Gastrocnemius medialis (tissue), 4 donors: Measurements from ENCODE around the gene PDZD7.

ENCODE experiments used
- POLR2A ChIP-seq, 2 donors: fragments of 450-650 bp; IDR thresholded peaks; one replicate each; pipeline ENCODE4 v1.6.1; 2017; ENCODE audit warnings: antibody characterized with exemption in 2 of 2, mild to moderate bottlenecking in 2 of 2, moderate library complexity in 2 of 2
- TF ChIP-seq, protein P1 (sequence below), 5 experiments: fragments of 450-650 bp in 3 of 5; fragments of 200-600 bp in 2 of 5; sonication (generic) in 2 of 5; IDR thresholded peaks in 4 of 5; conservative IDR thresholded peaks in 1 of 5; 1 replicate in 4 of 5; 2 replicates in 1 of 5; pipeline ENCODE4 v1.5.1; 2016 to 2019; ENCODE audit warnings: antibody characterized with exemption in 5 of 5, mild to moderate bottlenecking in 3 of 5, moderate library complexity in 3 of 5

DNA sequence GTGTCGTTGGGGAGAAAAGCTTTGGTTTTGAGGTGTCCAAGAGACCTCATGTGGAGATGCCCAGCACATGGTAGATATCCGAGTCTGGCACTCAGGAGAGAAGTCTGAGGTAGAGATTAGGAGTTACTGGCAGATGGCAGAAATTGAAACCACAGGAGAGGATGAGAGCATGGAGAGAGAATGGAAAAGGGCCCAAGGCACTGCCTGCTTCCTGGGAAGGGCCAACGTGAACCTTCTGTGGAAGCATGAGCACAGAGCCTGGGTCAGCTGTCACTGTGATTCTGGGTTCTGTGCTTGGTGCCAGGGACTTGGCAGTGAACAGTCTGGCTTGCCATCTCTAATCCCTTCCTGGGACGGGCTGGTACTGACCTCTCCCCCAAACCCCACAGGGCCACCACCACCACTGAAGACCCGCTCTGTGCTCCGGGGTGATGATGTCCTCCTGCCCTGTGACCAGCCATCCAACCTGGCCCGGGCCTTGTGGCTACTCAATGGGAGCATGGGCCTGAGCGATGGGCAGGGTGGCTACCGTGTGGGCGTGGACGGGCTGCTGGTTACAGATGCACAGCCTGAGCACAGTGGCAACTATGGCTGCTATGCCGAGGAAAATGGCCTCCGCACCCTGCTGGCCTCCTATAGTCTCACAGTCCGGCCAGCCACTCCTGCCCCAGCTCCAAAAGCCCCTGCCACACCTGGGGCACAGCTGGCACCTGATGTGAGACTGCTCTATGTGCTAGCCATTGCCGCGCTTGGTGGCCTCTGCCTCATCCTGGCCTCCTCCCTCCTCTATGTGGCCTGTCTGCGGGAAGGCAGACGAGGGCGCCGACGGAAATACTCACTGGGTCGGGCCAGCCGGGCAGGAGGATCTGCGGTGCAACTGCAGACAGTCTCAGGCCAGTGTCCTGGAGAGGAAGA, 47.8 kb downstream of the PDZD7 start:
- TF ChIP-seq, protein P1, sequence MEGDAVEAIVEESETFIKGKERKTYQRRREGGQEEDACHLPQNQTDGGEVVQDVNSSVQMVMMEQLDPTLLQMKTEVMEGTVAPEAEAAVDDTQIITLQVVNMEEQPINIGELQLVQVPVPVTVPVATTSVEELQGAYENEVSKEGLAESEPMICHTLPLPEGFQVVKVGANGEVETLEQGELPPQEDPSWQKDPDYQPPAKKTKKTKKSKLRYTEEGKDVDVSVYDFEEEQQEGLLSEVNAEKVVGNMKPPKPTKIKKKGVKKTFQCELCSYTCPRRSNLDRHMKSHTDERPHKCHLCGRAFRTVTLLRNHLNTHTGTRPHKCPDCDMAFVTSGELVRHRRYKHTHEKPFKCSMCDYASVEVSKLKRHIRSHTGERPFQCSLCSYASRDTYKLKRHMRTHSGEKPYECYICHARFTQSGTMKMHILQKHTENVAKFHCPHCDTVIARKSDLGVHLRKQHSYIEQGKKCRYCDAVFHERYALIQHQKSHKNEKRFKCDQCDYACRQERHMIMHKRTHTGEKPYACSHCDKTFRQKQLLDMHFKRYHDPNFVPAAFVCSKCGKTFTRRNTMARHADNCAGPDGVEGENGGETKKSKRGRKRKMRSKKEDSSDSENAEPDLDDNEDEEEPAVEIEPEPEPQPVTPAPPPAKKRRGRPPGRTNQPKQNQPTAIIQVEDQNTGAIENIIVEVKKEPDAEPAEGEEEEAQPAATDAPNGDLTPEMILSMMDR (IDR thresholded peaks at IDR 0.05 in 4 of 5, conservative IDR thresholded peaks at IDR 0.05 in 1 of 5) = no peak
- no peak for TF ChIP-seq POLR2A (IDR thresholded peaks at IDR 0.05)
